Breast epithelium (tissue), 4 donors: Measurements from ENCODE around the gene FBXL19. TPM values are rescaled to one million over a fixed set of nuclear protein-coding genes. Genes with fewer than 3 reads are reported as not detected.

Source experiments
- DNase-seq, 2 donors: peaks; one replicate each; pipeline ENCODE4 v3.0.0-alpha.2; 2019; ENCODE audit warnings: low spot score in 2 of 2
- H3K27ac ChIP-seq, 2 donors: fragments of 200-600 bp; sonication (generic) in 1 of 2; one replicate each; pipeline ENCODE4 v1.5.1; 2016 to 2019; ENCODE audit warnings: mild to moderate bottlenecking in 1 of 2
- H3K27me3 ChIP-seq, 2 donors: fragments of 200-600 bp; sonication (generic) in 1 of 2; one replicate each; pipeline versions ENCODE4 v1.5.1 to v1.6.0; 2017 to 2019; ENCODE audit warnings: control low read depth in 1 of 2, mild to moderate bottlenecking in 1 of 2
- H3K36me3 ChIP-seq: fragments of 200-600 bp; one replicate; pipeline ENCODE4 v1.5.1; 2019
- H3K4me1 ChIP-seq, 2 donors: fragments of 200-600 bp; sonication (generic); one replicate each; pipeline ENCODE4 v1.5.1; 2016 to 2019; ENCODE audit warnings: control low read depth in 1 of 2
- H3K4me3 ChIP-seq, 3 donors: fragments of 200-600 bp; sonication (generic); 1 replicate in 2 of 3; 2 replicates in 1 of 3; pipeline ENCODE4 v1.5.1; 2016 to 2019; ENCODE audit warnings: mild to moderate bottlenecking in 3 of 3, moderate library complexity in 2 of 3
- H3K9me3 ChIP-seq, 2 donors: fragments of 200-600 bp; sonication (generic) in 1 of 2; one replicate each; pipeline ENCODE4 v1.5.1; 2016 to 2019; ENCODE audit warnings: control low read depth in 1 of 2
- CTCF ChIP-seq, 3 donors: fragments of 450-650 bp; IDR thresholded peaks; one replicate each; pipeline ENCODE4 v1.5.1; 2016 to 2017; ENCODE audit warnings: antibody characterized with exemption in 3 of 3, mild to moderate bottlenecking in 3 of 3, moderate library complexity in 3 of 3
- POLR2A ChIP-seq: fragments of 450-650 bp; IDR thresholded peaks from one replicate; pipeline ENCODE4 v1.6.1; 2016; ENCODE audit warnings: antibody characterized with exemption, mild to moderate bottlenecking, moderate library complexity
- POLR2AphosphoS5 ChIP-seq, 3 donors: sonication (generic); formaldehyde crosslinking; IDR thresholded peaks; one replicate each; pipeline ENCODE4 v1.6.1; 2017; ENCODE audit warnings: antibody characterized with exemption in 3 of 3
- intact Hi-C: fragments of 100-400 bp; cut with DNase I; formaldehyde crosslinking; loops from one replicate; pipeline ENCODE4 v1.15.1; 2023; ENCODE audit warnings: low total_unique reads
- total RNA-seq, 3 donors: library from RNA; depleted of rRNA; stranded (reverse); fragments of >200 nt; gene quantifications; one replicate each; pipeline ENCODE4 v1.1.0, GENCODE V29; 2016

FBXL19 gene
- total RNA-seq, 3 donors from 2014 or later = 4.5 to 12.7 (median 9.2) TPM

DNA sequence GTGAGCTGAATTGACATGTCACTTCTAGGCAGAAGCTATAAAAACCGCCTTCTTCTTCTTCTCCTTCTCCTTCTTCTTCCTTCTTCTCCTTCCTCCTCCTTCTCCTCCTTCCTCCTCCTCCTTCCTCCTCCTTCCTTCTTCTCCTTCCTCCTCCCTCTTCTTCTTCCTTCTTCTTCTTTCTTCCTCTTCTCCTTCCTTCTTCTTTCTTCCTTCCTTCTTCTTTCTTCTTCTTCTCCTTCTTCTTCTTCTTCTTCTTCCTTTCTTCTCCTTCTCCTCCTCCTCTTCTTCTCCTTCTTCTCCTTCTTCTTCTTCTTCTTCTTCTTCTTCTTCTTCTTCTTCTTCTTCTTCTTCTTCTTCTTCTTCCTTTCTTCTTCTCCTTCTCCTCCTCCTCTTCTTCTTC lies 4.8 kb upstream of the FBXL19 start:
- intact Hi-C loops = no loop called here
- TF ChIP-seq POLR2AphosphoS5 (IDR thresholded peaks at IDR 0.05) = no peak
- no peak for TF ChIP-seq CTCF (IDR thresholded peaks at IDR 0.05)
- Histone ChIP-seq H3K4me3 (no peak overlapping the region), H3K36me3 (no peaks in the 10 kb centered on the region), H3K4me1 (no peaks in the 10 kb centered on the region), H3K27ac (no peak overlapping the region), H3K9me3 (no peaks in the 10 kb centered on the region), H3K27me3 (no peaks in the 10 kb centered on the region)
- no peak for DNase-seq

GRCh38 chr16:30920891-30921290 lies 2.5 kb upstream of the FBXL19 start:
- TF ChIP-seq POLR2AphosphoS5 (IDR thresholded peaks at IDR 0.05) (no peak), POLR2A (no peak), CTCF (IDR thresholded peaks at IDR 0.05) (no peak)
- H3K4me1 ChIP-seq = peaks cover 0 to 7% of the 10 kb centered on the region in 2 donors
- H3K9me3 ChIP-seq = no peaks in the 10 kb centered on the region
- no peak overlapping the region for H3K4me3 ChIP-seq
- H3K27me3 ChIP-seq = no peaks in the 10 kb centered on the region
- DNase-seq = no peak
- intact Hi-C loops = no loop called here
- H3K27ac ChIP-seq = no peak overlapping the region
- H3K36me3 ChIP-seq = no peaks in the 10 kb centered on the region

DNA sequence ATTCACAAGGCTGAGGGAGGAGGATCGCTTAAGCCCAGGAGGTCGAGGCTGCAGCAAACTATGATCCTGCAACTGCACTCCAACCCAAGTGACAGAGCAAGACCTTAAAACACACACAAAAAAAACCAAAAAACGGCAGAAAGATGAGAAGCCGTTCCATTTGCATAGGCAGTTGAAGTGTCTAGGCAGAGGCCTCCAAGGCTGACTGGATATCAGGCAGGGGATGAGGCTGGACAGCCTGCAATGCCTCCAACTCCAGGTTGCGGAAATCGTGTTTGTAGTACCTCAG lies 2.0 kb upstream of the FBXL19 start:
- H3K27ac ChIP-seq = peak overlapping the region; percentile 94 to 97
- peaks cover 0 to 7% of the 10 kb centered on the region in 2 donors for H3K4me1 ChIP-seq
- H3K4me3 ChIP-seq = peak overlapping the region; percentile 65 to 67 (median 65)
- no peaks in the 10 kb centered on the region for H3K27me3 ChIP-seq
- no peak for TF ChIP-seq POLR2AphosphoS5 (IDR thresholded peaks at IDR 0.05)
- TF ChIP-seq POLR2A = no peak
- no peak for TF ChIP-seq CTCF (IDR thresholded peaks at IDR 0.05)
- intact Hi-C loops = no loop called here
- no peaks in the 10 kb centered on the region for H3K36me3 ChIP-seq
- no peaks in the 10 kb centered on the region for H3K9me3 ChIP-seq
- DNase-seq = no peak

- DNase-seq = peak; percentile 92 to 93
- Histone ChIP-seq H3K36me3 (no peaks in the 10 kb centered on the region), H3K27ac (peak overlapping the region; percentile 94 to 97), H3K4me3 (peak overlapping the region; percentile 65 to 67 (median 65)), H3K9me3 (no peaks in the 10 kb centered on the region), H3K27me3 (no peaks in the 10 kb centered on the region), H3K4me1 (peaks cover 0 to 7% of the 10 kb centered on the region in 2 donors)
- TF ChIP-seq CTCF (IDR thresholded peaks at IDR 0.05) (peak; percentile 82 to 93 (median 91)), POLR2A (peak; percentile 2), POLR2AphosphoS5 (IDR thresholded peaks at IDR 0.05) (peak in 1 of 3 donors; percentile 27)
- intact Hi-C loops = no loop called here
These were observed 1.5 kb upstream of the FBXL19 start for GRCh38 chr16:30921748-30922419.

DNA sequence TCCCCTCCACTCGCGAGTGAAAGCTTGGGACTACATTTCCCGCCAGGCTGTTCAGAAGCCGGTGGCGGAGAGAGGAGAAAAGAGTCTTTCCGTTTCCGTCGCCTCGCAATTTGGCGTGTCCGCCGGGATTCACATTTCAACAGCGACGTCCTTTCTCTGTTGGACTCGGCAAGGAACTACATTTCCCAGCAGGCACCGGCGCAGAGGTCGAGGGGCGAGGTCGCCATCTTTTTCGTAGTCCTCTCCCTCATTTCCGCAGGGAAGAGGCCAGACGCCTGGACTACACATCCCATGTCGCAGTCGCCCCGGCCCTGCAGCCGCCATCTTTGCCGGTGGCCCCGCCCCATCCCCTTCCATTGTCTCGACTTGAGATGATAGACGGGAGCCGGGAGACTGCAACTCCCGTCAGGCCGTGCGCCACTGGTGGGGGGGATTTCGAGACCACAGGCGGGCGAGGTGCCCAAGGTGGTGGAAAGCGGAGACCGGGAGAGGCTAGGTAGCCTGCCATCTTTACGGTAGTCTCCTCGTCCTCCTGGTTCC lies 882 bp upstream of the FBXL19 start:
- TF ChIP-seq CTCF (IDR thresholded peaks at IDR 0.05) = no peak
- TF ChIP-seq POLR2AphosphoS5 (IDR thresholded peaks at IDR 0.05) = peak; percentile 66 to 94 (median 85)
- no peak for TF ChIP-seq POLR2A
- intact Hi-C loops = no loop called here
- peak overlapping the region; percentile 65 to 85 (median 67) for H3K4me3 ChIP-seq

More for the DNA sequence above, 882 bp upstream of the FBXL19 start:
- no peaks in the 10 kb centered on the region for H3K9me3 ChIP-seq
- H3K36me3 ChIP-seq = no peaks in the 10 kb centered on the region
- H3K4me1 ChIP-seq = peaks cover 0 to 7% of the 10 kb centered on the region in 2 donors
- no peaks in the 10 kb centered on the region for H3K27me3 ChIP-seq
- peak overlapping the region; percentile 94 to 97 for H3K27ac ChIP-seq
- DNase-seq = peak; percentile 100
